ENCODE data around the gene FLOT2.
A peak's percentile ranks its signal among the peaks of the same experiment; 100 is the strongest.
"Not testable (repeated sequence)": the region's sequence is repeated elsewhere in the genome, so short reads cannot be mapped to it uniquely, and the experiment has no call there.

The FLOT2 gene

GRCh38 chr17:28867276-28867675 lies 30.3 kb downstream of the FLOT2 start:
- no peak for DNase-seq

GRCh38 chr17:28865946-28866752 lies 31.4 kb downstream of the FLOT2 start:
- DNase-seq: no peak

- DNase-seq: no peak
Observed at GRCh38 chr17:28864991-28865849, 32.3 kb downstream of the FLOT2 start.

- DNase-seq: no peak
Observed at GRCh38 chr17:28863953-28864352, 33.6 kb downstream of the FLOT2 start.

GRCh38 chr17:28862561-28862960 lies 35.0 kb downstream of the FLOT2 start:
- DNase-seq: no peak

GRCh38 chr17:28861393-28862203 lies 35.9 kb downstream of the FLOT2 start:
- DNase-seq: no peak

- no peak for DNase-seq
Observed at GRCh38 chr17:28860363-28860808, 37.1 kb downstream of the FLOT2 start.

- no peak for DNase-seq
Observed at GRCh38 chr17:28858801-28859355, 38.7 kb downstream of the FLOT2 start.

GRCh38 chr17:28857905-28858800 lies 39.4 kb downstream of the FLOT2 start:
- DNase-seq: no peak

GRCh38 chr17:28856028-28856574 lies 41.4 kb downstream of the FLOT2 start:
- no peak for DNase-seq

GRCh38 chr17:28855336-28855679 lies 42.2 kb downstream of the FLOT2 start:
- DNase-seq: no peak

- DNase-seq: peak; percentile 53
Observed at GRCh38 chr17:28854457-28855335, 42.8 kb downstream of the FLOT2 start, which contains the start of gene ERAL1. TSS of gene ERAL1 (plus strand) at chr17:28855016. CDS start at chr17:28855035, 19 bp downstream.

GRCh38 chr17:28853295-28853694 lies 44.2 kb downstream of the FLOT2 start:
- no peak for DNase-seq

- no peak for DNase-seq
Observed at GRCh38 chr17:28849281-28849680, 48.3 kb downstream of the FLOT2 start.

GRCh38 chr17:28848667-28849066 lies 48.9 kb downstream of the FLOT2 start:
- not testable (repeated sequence) for DNase-seq

GRCh38 chr17:28846699-28847098 lies 50.8 kb downstream of the FLOT2 start:
- DNase-seq: not testable (repeated sequence)

GRCh38 chr17:28846231-28846630 lies 51.3 kb downstream of the FLOT2 start:
- no peak for DNase-seq

- DNase-seq: no peak
Observed at GRCh38 chr17:28843816-28844148, 53.8 kb downstream of the FLOT2 start.

- DNase-seq: peak; percentile 61
Observed at GRCh38 chr17:28842282-28843012, 55.1 kb downstream of the FLOT2 start, which contains the start of gene FAM222B. TSS of gene FAM222B (minus strand) at chr17:28842790. CDS start at chr17:28766667, 76,123 bp downstream.

GRCh38 chr17:28841901-28842281 lies 55.6 kb downstream of the FLOT2 start:
- DNase-seq: no peak

All from NCI-H1048 (cell line).